Measurements from ENCODE around the gene TPRA1.

DNA sequence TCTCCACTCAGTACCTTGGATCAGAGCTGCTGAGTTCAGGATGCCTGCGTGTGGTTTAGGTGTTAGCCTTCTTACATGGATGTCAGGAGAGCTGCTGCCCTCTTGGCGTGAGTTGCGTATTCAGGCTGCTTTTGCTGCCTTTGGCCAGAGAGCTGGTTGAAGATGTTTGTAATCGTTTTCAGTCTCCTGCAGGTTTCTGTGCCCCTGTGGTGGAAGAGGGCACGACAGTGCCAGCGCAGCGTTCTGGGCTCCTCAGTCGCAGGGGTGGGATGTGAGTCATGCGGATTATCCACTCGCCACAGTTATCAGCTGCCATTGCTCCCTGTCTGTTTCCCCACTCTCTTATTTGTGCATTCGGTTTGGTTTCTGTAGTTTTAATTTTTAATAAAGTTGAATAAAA, 31.5 kb upstream of the TPRA1 start:
- TF ChIP-seq, protein P1, sequence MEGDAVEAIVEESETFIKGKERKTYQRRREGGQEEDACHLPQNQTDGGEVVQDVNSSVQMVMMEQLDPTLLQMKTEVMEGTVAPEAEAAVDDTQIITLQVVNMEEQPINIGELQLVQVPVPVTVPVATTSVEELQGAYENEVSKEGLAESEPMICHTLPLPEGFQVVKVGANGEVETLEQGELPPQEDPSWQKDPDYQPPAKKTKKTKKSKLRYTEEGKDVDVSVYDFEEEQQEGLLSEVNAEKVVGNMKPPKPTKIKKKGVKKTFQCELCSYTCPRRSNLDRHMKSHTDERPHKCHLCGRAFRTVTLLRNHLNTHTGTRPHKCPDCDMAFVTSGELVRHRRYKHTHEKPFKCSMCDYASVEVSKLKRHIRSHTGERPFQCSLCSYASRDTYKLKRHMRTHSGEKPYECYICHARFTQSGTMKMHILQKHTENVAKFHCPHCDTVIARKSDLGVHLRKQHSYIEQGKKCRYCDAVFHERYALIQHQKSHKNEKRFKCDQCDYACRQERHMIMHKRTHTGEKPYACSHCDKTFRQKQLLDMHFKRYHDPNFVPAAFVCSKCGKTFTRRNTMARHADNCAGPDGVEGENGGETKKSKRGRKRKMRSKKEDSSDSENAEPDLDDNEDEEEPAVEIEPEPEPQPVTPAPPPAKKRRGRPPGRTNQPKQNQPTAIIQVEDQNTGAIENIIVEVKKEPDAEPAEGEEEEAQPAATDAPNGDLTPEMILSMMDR (IDR thresholded peaks at IDR 0.05) = no peak
- TF ChIP-seq POLR2A (IDR thresholded peaks at IDR 0.05) = no peak
